Ovary (tissue), 3 donors: Measurements from ENCODE around the gene UCHL1.

Experiments
- EP300 ChIP-seq: sonication (generic); formaldehyde crosslinking; IDR thresholded peaks from one replicate; pipeline ENCODE4 v1.6.1; 2017; ENCODE audit warnings: antibody characterized with exemption
- POLR2A ChIP-seq: fragments of 450-650 bp; IDR thresholded peaks from one replicate; pipeline ENCODE4 v1.6.1; 2017; ENCODE audit warnings: antibody characterized with exemption, mild to moderate bottlenecking, moderate library complexity
- TF ChIP-seq, protein P1 (sequence below), 3 donors: fragments of 450-650 bp in 2 of 3; fragments of 200-600 bp in 1 of 3; IDR thresholded peaks; one replicate each; pipeline versions ENCODE4 v1.5.1 to v1.8.0; 2016 to 2022; ENCODE audit warnings: antibody characterized with exemption in 3 of 3, mild to moderate bottlenecking in 1 of 3
- donor health status: DM: no; HTN: no; CAD: no.

DNA sequence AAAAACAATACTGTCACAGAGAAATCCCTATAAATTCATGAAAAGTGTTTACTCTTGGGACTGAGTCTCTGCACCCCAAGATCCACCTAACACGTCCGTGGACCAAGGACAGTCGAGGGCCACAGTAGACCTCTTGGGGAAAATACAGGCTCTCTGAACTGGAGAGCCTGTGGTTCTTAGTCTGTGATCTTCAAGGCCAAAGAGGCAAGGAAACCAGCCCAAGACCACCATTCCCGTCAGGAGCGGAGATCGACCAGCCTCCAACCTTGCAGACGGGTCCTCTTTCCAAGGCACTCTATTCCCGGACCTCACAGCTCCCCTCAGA, 40.8 kb upstream of the UCHL1 start:
- no peak for TF ChIP-seq POLR2A
- TF ChIP-seq, protein P1, sequence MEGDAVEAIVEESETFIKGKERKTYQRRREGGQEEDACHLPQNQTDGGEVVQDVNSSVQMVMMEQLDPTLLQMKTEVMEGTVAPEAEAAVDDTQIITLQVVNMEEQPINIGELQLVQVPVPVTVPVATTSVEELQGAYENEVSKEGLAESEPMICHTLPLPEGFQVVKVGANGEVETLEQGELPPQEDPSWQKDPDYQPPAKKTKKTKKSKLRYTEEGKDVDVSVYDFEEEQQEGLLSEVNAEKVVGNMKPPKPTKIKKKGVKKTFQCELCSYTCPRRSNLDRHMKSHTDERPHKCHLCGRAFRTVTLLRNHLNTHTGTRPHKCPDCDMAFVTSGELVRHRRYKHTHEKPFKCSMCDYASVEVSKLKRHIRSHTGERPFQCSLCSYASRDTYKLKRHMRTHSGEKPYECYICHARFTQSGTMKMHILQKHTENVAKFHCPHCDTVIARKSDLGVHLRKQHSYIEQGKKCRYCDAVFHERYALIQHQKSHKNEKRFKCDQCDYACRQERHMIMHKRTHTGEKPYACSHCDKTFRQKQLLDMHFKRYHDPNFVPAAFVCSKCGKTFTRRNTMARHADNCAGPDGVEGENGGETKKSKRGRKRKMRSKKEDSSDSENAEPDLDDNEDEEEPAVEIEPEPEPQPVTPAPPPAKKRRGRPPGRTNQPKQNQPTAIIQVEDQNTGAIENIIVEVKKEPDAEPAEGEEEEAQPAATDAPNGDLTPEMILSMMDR (IDR thresholded peaks at IDR 0.05), result no peak
- TF ChIP-seq EP300, result no peak
